Naive thymus-derived CD8-positive, alpha-beta T cell (primary cell): ENCODE results near the gene PAK1IP1. TPM values are rescaled to one million over a fixed set of nuclear protein-coding genes. Genes with fewer than 3 reads are reported as not detected.
"Not testable (repeated sequence)": the region's sequence is repeated elsewhere in the genome, so short reads cannot be mapped to it uniquely, and the experiment has no call there.

Source experiments
- ATAC-seq, 2 donors: fragments of 150-1000 bp; cut with Tn5 transposase in 1 of 2; sonication (Bioruptor Pico), chemical (Tn5 transposase) in 1 of 2; 1 replicate in 1 of 2; 2 replicates in 1 of 2; pipeline ENCODE4 v1.10.0; 2021; ENCODE audit warnings: mild to moderate bottlenecking in 2 of 2, moderate library complexity in 2 of 2
- POLR2A ChIA-PET: fragments of 350-600 bp; sonication (Branson Sonifier 250); formaldehyde crosslinking; loops from one replicate; lab custom pipeline; 2021; ENCODE audit warnings: antibody characterized with exemption; lab: Charles Lee
- DNase-seq, 10 donors: peaks; one replicate each; pipeline versions ENCODE4 v3.0.0 to v3.0.0-alpha.2; 2020 to 2022
- H3K27ac Mint-ChIP-seq, 10 donors: one replicate each; pipeline ENCODE4 v1.8.0; 2020 to 2022; ENCODE audit warnings: mild to moderate bottlenecking in 10 of 10, mixed read lengths in 10 of 10, moderate library complexity in 4 of 10, inconsistent platforms in 1 of 10
- H3K27me3 Mint-ChIP-seq, 5 donors: one replicate each; pipeline ENCODE4 v1.8.0; 2021 to 2022; ENCODE audit warnings: mixed read lengths in 5 of 5
- H3K36me3 Mint-ChIP-seq, 3 donors: one replicate each; pipeline ENCODE4 v1.8.0; 2020 to 2022; ENCODE audit warnings: mixed read lengths in 3 of 3, mild to moderate bottlenecking in 2 of 3, inconsistent platforms in 1 of 3
- H3K4me1 Mint-ChIP-seq, 4 donors: one replicate each; pipeline ENCODE4 v1.8.0; 2021 to 2022; ENCODE audit warnings: mixed read lengths in 4 of 4
- H3K4me3 Mint-ChIP-seq, 10 donors: one replicate each; pipeline ENCODE4 v1.8.0; 2020 to 2022; ENCODE audit warnings: mild to moderate bottlenecking in 10 of 10, mixed read lengths in 10 of 10, moderate library complexity in 6 of 10, inconsistent platforms in 1 of 10
- H3K9me3 Mint-ChIP-seq, 9 donors: one replicate each; pipeline ENCODE4 v1.8.0; 2020 to 2022; ENCODE audit warnings: mixed read lengths in 9 of 9, mild to moderate bottlenecking in 3 of 9, inconsistent platforms in 1 of 9, moderate library complexity in 1 of 9
- polyA plus RNA-seq, 3 donors: library from polyadenylated mRNA; unstranded; fragments of 300-500 nt; fragmentation: Illumina TruSeq; gene quantifications; one replicate each; pipeline ENCODE4 v1.2.3, GENCODE V29; 2021
- total RNA-seq, 8 experiments: library from RNA in 2 of 8; stranded (reverse) in 2 of 8; gene quantifications; one replicate each; pipeline ENCODE4 v1.2.3 and lab custom pipeline; 2021 to 2026

Gene PAK1IP1
- total and polyA plus RNA-seq, 5 experiments from 2014 or later: 8.5 to 26.9 (median 17.6) TPM

DNA sequence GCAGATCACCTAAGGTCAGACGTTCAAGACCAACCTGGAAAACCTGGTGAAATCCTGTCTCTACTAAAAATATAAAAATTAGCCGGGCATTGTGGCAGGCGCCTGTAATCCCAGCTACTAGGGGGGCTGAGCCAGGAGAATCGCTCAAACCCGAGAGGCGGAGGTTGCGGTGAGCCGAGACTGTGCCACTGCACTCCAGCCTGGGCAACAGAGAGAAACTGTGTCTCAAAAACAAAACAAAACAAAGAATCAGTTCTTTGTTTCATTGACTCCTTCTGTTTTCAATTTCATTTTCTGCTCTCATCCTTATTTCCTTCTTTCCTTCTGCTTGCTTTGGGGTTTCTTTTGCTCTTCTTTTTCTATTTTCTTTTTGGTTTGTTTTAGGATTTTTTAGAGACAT lies 19.2 kb downstream of the PAK1IP1 start:
- POLR2A ChIA-PET: no interaction called here
- no peak for ATAC-seq
- peak overlapping the region in 4 of 10 donors; percentile 13 to 84 (median 64) for H3K27ac Mint-ChIP-seq

GRCh38 chr6:10719296-10719963 lies 24.7 kb downstream of the PAK1IP1 start:
- DNase-seq: peak in 9 of 10 donors; percentile 25 to 83 (median 66)
- peaks cover 0 to 10% (median 6%) of the 10 kb centered on the region in 3 donors for H3K36me3 Mint-ChIP-seq
- peak; percentile 5 to 49 for ATAC-seq
- H3K4me3 Mint-ChIP-seq: peak overlapping the region; percentile 78 to 99 (median 90)
- H3K4me1 Mint-ChIP-seq: peaks cover 20 to 51% (median 48%) of the 10 kb centered on the region in 4 donors
- POLR2A ChIA-PET: interaction anchor here (0.9 to 6.4 kb wide), 7 partner anchors 9 to 376 kb away, joined by 3 to 77 read pairs (median 6); partner anchors contain the start of genes C6orf52, PAK1IP1 and TMEM14B
- peaks cover 0 to 7% (median 0%) of the 10 kb centered on the region in 9 donors for H3K9me3 Mint-ChIP-seq
- H3K27ac Mint-ChIP-seq: peak overlapping the region; percentile 81 to 97 (median 94)
- H3K27me3 Mint-ChIP-seq: no peaks in the 10 kb centered on the region

More for the DNA sequence above, 19.2 kb downstream of the PAK1IP1 start:
- Mint-ChIP-seq H3K4me3 (no peak overlapping the region), H3K4me1 (peaks cover 0 to 5% (median 3%) of the 10 kb centered on the region in 4 donors), H3K9me3 (peaks cover 0 to 4% (median 0%) of the 10 kb centered on the region in 9 donors), H3K27me3 (no peaks in the 10 kb centered on the region), H3K36me3 (peaks cover 9 to 16% (median 9%) of the 10 kb centered on the region in 3 donors)
- DNase-seq: no peak

- peaks cover 0 to 10% (median 6%) of the 10 kb centered on the region in 3 donors for H3K36me3 Mint-ChIP-seq
- no peak for ATAC-seq
These were observed 25.1 kb downstream of the PAK1IP1 start for GRCh38 chr6:10719964-10720264.

GRCh38 chr6:10720265-10720959 lies 25.6 kb downstream of the PAK1IP1 start:
- Mint-ChIP-seq H3K36me3 (peaks cover 0 to 10% (median 6%) of the 10 kb centered on the region in 3 donors), H3K27ac (peak overlapping the region; percentile 83 to 97 (median 94)), H3K9me3 (peaks cover 0 to 7% (median 0%) of the 10 kb centered on the region in 9 donors), H3K27me3 (no peaks in the 10 kb centered on the region), H3K4me1 (peaks cover 20 to 61% (median 57%) of the 10 kb centered on the region in 4 donors), H3K4me3 (peak overlapping the region; percentile 80 to 99 (median 96))
- DNase-seq (peak; percentile 34 to 79 (median 58)), ATAC-seq (peak; percentile 61 to 69)
- POLR2A ChIA-PET: interaction anchor here (0.7 to 6.4 kb wide), 11 partner anchors 8 to 375 kb away, joined by 3 to 77 read pairs (median 4); partner anchors contain the start of genes C6orf52, PAK1IP1 and TMEM14B

More at GRCh38 chr6:10719964-10720264, 25.1 kb downstream of the PAK1IP1 start:
- H3K27ac Mint-ChIP-seq: peak overlapping the region; percentile 81 to 97 (median 94)
- H3K4me3 Mint-ChIP-seq: peak overlapping the region; percentile 78 to 99 (median 90)
- no peaks in the 10 kb centered on the region for H3K27me3 Mint-ChIP-seq
- H3K4me1 Mint-ChIP-seq: peaks cover 20 to 56% (median 52%) of the 10 kb centered on the region in 4 donors
- no peak for DNase-seq
- POLR2A ChIA-PET: interaction anchor here (0.8 to 6.4 kb wide), 10 partner anchors 9 to 376 kb away, joined by 3 to 77 read pairs (median 4); partner anchors contain the start of genes C6orf52, PAK1IP1 and TMEM14B
- H3K9me3 Mint-ChIP-seq: peaks cover 0 to 7% (median 0%) of the 10 kb centered on the region in 9 donors

DNA sequence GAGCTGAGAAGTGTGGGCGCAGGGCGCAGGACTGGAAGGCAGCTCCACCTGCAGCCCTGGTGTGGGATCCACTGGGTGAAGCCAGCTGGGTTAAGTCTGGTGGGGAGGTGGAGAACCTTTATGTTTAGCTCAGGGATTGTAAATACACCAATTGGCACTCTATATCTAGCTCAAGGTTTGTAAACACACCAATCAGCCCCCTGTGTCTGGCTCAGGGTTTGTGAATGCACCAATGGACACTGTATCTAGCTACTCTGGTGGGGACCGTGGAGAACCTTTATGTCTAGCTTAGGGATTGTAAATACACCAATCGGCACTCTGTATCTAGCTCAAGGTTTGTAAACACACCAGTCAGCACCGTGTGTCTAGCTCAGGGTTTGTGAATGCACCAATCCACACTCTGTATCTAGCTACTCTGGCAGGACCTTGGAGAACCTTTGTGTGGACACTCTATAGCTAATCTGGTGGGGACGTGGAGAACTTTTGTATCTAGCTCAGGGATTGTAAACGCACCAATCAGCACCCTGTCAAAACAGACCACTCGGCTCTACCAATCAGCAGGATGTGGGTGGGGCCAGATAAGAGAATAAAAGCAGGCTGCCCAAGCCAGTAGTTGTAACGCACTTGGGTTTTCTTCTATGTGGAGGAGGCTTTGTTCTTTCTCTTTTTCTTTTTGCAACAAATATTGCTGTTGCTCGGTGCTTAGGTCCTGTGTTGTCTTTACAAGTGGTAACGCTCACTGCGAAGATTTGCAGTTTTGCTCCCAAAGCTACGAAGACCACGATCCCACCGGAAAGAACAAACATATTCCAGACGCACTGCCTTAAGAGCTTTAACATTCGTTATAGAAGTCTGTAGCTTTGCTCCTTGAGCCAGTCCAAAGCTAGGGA lies 26.4 kb downstream of the PAK1IP1 start:
- peaks cover 2 to 11% (median 10%) of the 10 kb centered on the region in 3 donors for H3K36me3 Mint-ChIP-seq
- ATAC-seq, H3K27me3 Mint-ChIP-seq, H3K9me3 Mint-ChIP-seq: not testable (repeated sequence)
- peak overlapping the region; percentile 90 to 99 (median 96) for H3K4me3 Mint-ChIP-seq
- peaks cover 24 to 66% (median 62%) of the 10 kb centered on the region in 4 donors for H3K4me1 Mint-ChIP-seq
- POLR2A ChIA-PET: interaction anchor here (0.5 to 6.4 kb wide), 10 partner anchors 10 to 45 kb away, joined by 3 to 77 read pairs (median 4); partner anchors contain the start of genes C6orf52, PAK1IP1 and TMEM14B
- peak in 2 of 10 donors; percentile 13 to 22 for DNase-seq
- H3K27ac Mint-ChIP-seq: peak overlapping the region; percentile 83 to 97 (median 94)

DNA sequence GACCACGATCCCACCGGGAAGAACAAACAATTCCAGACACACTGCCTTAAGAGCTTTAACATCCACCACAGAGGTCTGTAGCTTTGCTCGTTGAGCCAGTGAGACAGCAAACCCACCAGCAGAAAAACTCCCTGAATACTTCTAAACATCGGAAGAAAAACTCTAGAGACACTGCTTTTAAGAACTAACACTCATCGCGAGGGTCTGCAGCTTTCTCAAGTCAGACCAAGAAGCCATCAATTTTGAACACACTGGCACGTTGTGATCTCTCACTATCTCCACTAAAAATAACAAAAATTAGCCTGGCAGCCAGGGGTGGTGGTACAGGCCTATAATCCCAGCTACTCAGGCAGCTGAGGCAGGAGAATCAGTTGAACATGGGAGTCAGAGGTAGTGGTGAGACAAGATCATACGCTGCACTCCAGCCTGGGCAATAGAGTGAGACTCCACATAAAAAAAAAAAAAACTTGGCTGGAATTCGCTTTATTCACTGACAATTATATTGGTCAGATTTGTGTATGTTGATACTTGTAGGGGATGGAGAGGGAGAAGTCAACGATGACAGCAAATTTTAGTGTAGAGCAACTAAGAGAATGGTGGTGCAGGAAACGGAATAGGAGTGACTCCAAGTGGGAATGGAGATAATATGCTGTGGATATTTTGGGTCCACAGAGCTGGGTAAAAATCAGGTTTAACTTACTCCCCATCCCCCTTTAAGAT lies 27.2 kb downstream of the PAK1IP1 start:
- Mint-ChIP-seq H3K36me3 (peaks cover 9 to 11% (median 10%) of the 10 kb centered on the region in 3 donors), H3K27ac (peak overlapping the region; percentile 83 to 97 (median 94)), H3K4me3 (peak overlapping the region; percentile 90 to 99 (median 96)), H3K27me3 (no peaks in the 10 kb centered on the region), H3K9me3 (peaks cover 0 to 7% (median 0%) of the 10 kb centered on the region in 9 donors), H3K4me1 (peaks cover 24 to 72% (median 64%) of the 10 kb centered on the region in 4 donors)
- POLR2A ChIA-PET: interaction anchor here (0.5 to 6.4 kb wide), 6 partner anchors 20 to 193 kb away, joined by 3 to 77 read pairs (median 6); partner anchors contain the start of genes C6orf52, PAK1IP1 and TMEM14B
- DNase-seq: peak in 1 of 10 donors; percentile 5
- no peak for ATAC-seq

- Mint-ChIP-seq H3K4me1 (peaks cover 24 to 75% (median 66%) of the 10 kb centered on the region in 4 donors), H3K27me3 (no peaks in the 10 kb centered on the region), H3K9me3 (peaks cover 0 to 7% (median 0%) of the 10 kb centered on the region in 9 donors), H3K27ac (peak overlapping the region; percentile 83 to 97 (median 94)), H3K36me3 (peaks cover 10 to 13% (median 11%) of the 10 kb centered on the region in 3 donors), H3K4me3 (peak overlapping the region; percentile 90 to 99 (median 96))
- DNase-seq: no peak
- POLR2A ChIA-PET: interaction anchor here (0.6 to 6.4 kb wide), 5 partner anchors 19 to 194 kb away, joined by 3 to 77 read pairs (median 7); partner anchors contain the start of genes C6orf52, PAK1IP1 and TMEM14B
- ATAC-seq: no peak
These were observed 27.7 kb downstream of the PAK1IP1 start for GRCh38 chr6:10722570-10722819.

- ATAC-seq: peak; percentile 69 to 81
- POLR2A ChIA-PET: interaction anchor here (0.6 to 6.4 kb wide), 7 partner anchors 19 to 659 kb away, joined by 3 to 77 read pairs (median 4); partner anchors contain the start of genes C6orf52, PAK1IP1 and TMEM14B
- DNase-seq: peak; percentile 48 to 83 (median 64)
- Mint-ChIP-seq H3K4me3 (peak within 1 kb of the TSS; percentile 90 to 99 (median 96)), H3K4me1 (peaks cover 25 to 79% (median 68%) of the 10 kb centered on the region in 4 donors), H3K36me3 (peaks cover 10 to 16% (median 11%) of the 10 kb centered on the region in 3 donors), H3K9me3 (peaks cover 0 to 7% (median 0%) of the 10 kb centered on the region in 9 donors), H3K27me3 (no peaks in the 10 kb centered on the region), H3K27ac (peak within 1 kb of the TSS; percentile 91 to 97 (median 94))
These were observed 28.2 kb downstream of the PAK1IP1 start, which contains the start of gene TMEM14C for GRCh38 chr6:10722820-10723566. Gene TMEM14C (plus strand): TSS chr6:10723070. CDS start chr6:10724614, 1,544 bp downstream.

DNA sequence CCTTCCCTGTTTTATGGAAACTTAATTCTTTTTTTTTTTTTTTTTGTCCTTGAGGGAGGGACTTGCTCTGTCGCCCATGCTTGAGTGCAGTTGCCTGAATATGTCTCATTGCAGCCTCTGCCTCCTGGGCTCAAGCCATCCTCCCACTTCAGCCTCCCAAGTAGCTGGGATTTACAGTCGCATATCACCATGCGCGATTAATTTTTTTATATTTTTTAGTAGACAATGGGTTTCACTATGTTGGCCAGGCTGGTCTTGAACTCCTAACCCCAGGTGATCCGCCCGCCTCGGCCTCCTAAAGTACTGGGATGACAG lies 28.8 kb downstream of the PAK1IP1 start:
- ATAC-seq (no peak), DNase-seq (no peak)
- Mint-ChIP-seq H3K27me3 (no peaks in the 10 kb centered on the region), H3K9me3 (peaks cover 0 to 7% (median 0%) of the 10 kb centered on the region in 9 donors), H3K4me3 (peak overlapping the region; percentile 90 to 99 (median 96)), H3K4me1 (peaks cover 28 to 81% (median 70%) of the 10 kb centered on the region in 4 donors), H3K27ac (peak overlapping the region; percentile 91 to 97 (median 94)), H3K36me3 (peaks cover 8 to 21% (median 9%) of the 10 kb centered on the region in 3 donors)
- POLR2A ChIA-PET: interaction anchor here (0.6 to 6.4 kb wide), 5 partner anchors 18 to 659 kb away, joined by 4 to 77 read pairs (median 7); partner anchors contain the start of genes C6orf52, PAK1IP1 and TMEM14B

DNA sequence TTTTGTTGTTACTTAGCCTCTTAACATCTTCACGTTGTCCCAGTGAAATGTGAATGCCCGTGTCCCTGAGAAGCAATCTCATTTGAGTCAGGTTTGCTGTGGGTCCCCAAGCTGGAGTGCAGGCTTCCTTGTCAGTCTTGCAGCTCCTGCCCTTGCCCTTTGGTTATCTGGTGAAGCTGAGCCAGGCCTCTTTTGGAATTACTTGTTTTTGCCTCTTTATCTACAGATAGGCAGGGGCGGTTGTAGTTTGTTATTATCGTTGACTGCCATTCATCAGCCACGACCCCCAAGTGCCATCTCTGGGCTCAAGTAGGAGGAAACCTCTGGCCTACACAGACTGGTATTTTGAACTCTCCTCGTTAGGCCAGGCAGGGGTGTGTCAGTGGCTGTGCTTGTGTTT lies 30.3 kb downstream of the PAK1IP1 start:
- H3K27me3 Mint-ChIP-seq: no peaks in the 10 kb centered on the region
- H3K4me1 Mint-ChIP-seq: peaks cover 26 to 69% (median 58%) of the 10 kb centered on the region in 4 donors
- DNase-seq: no peak
- no peak for ATAC-seq
- peaks cover 0 to 35% (median 7%) of the 10 kb centered on the region in 3 donors for H3K36me3 Mint-ChIP-seq
- H3K9me3 Mint-ChIP-seq: no peaks in the 10 kb centered on the region
- H3K27ac Mint-ChIP-seq: peak overlapping the region in 6 of 10 donors; percentile 23 to 80 (median 58)
- peak overlapping the region in 6 of 10 donors; percentile 20 to 93 (median 48) for H3K4me3 Mint-ChIP-seq
- POLR2A ChIA-PET: interaction anchor here (6.4 kb wide), 1 partner anchor 22 kb away, joined by 74 read pairs; the partner anchor contains the start of gene TMEM14B
